Astrocyte of the cerebellum (primary cell): ENCODE data around the gene THADA.

Source experiments
- DNase-seq: peaks from one replicate; pipeline ENCODE4 v3.0.0-alpha.2; 2011; ENCODE audit warnings: low read depth
- H3K4me3 ChIP-seq: 2 replicates; pipeline ENCODE4 v1.5.1; 2011; ENCODE audit warnings: mild to moderate bottlenecking, low read depth, low read length, moderate library complexity
- CTCF ChIP-seq: IDR thresholded peaks from 2 replicates; pipeline ENCODE4 v1.5.1; 2012; ENCODE audit warnings: low read length, low read depth, moderate library complexity, mild to moderate bottlenecking; ENCODE audit errors: missing control alignments
- in situ Hi-C: cut with HindIII; loops from 2 replicates; pipeline ENCODE4 v1.10.0; 2017; ENCODE audit warnings: low sequenced_read_pairs

THADA gene

GRCh38 chr2:43355399-43355798, 240.4 kb downstream of the THADA start:
- in situ Hi-C loops, result no loop called here
- TF ChIP-seq CTCF, result no peak
- H3K4me3 ChIP-seq, result no peak overlapping the region
- no peak for DNase-seq

- no peak for DNase-seq
- in situ Hi-C loops, result no loop called here
- no peak overlapping the region for H3K4me3 ChIP-seq
- TF ChIP-seq CTCF, result no peak
Observed at GRCh38 chr2:43349904-43350303, 245.9 kb downstream of the THADA start.

- DNase-seq, result no peak
- in situ Hi-C loops, result no loop called here
- no peak overlapping the region for H3K4me3 ChIP-seq
- TF ChIP-seq CTCF, result no peak
Observed at GRCh38 chr2:43348908-43349661, 246.8 kb downstream of the THADA start.

GRCh38 chr2:43347746-43348145, 248.1 kb downstream of the THADA start:
- no peak for DNase-seq
- in situ Hi-C loops, result no loop called here
- TF ChIP-seq CTCF, result no peak
- no peak overlapping the region for H3K4me3 ChIP-seq

- in situ Hi-C loops, result no loop called here
- no peak for TF ChIP-seq CTCF
- no peak overlapping the region for H3K4me3 ChIP-seq
- no peak for DNase-seq
Observed at GRCh38 chr2:43346602-43347567, 249.0 kb downstream of the THADA start.

GRCh38 chr2:43345872-43346271, 250.0 kb downstream of the THADA start:
- TF ChIP-seq CTCF, result no peak
- in situ Hi-C loops, result no loop called here
- H3K4me3 ChIP-seq, result no peak overlapping the region
- DNase-seq, result no peak
